SU-DHL-6 (cell line): ENCODE results near the gene RTEL1.

Source experiments
- H2AFZ ChIP-seq: fragments of 200-600 bp; sonication (generic); 2 replicates; pipeline ENCODE4 v1.6.1; 2014; ENCODE audit warnings: low read depth, mild to moderate bottlenecking, moderate library complexity, mixed read lengths, antibody characterized with exemption, low read length; ENCODE audit not compliant: severe bottlenecking
- H3F3A ChIP-seq: fragments of 200-600 bp; shearing (Covaris generic); 2 replicates; pipeline ENCODE4 v1.6.0; 2016; ENCODE audit warnings: antibody characterized with exemption, mild to moderate bottlenecking; ENCODE audit not compliant: insufficient read depth
- H3K27ac ChIP-seq: fragments of 200-600 bp; sonication (generic); 2 replicates; pipeline ENCODE4 v1.5.1; 2016; ENCODE audit warnings: low read depth, mild to moderate bottlenecking, low read length, moderate library complexity, mixed read lengths
- H3K27me3 ChIP-seq: fragments of 200-600 bp; sonication (generic), shearing (Covaris generic); 2 replicates; pipeline ENCODE4 v1.6.0; 2014; ENCODE audit warnings: mild to moderate bottlenecking, low read length
- H3K36me3 ChIP-seq: fragments of 200-600 bp; sonication (generic); 2 replicates; pipeline ENCODE4 v1.6.1; 2014; ENCODE audit warnings: mild to moderate bottlenecking, low read length, mixed read lengths
- H3K4me2 ChIP-seq: fragments of 300-600, 200-600 bp; shearing (Covaris generic), sonication (generic); 2 replicates; pipeline ENCODE4 v1.6.0; 2014; ENCODE audit warnings: low read length, low read depth, mild to moderate bottlenecking; ENCODE audit not compliant: poor library complexity, severe bottlenecking
- H3K4me3 ChIP-seq: fragments of 200-600 bp; sonication (generic); 2 replicates; pipeline ENCODE4 v1.5.1; 2014; ENCODE audit warnings: antibody characterized with exemption, low read length, mild to moderate bottlenecking, mixed read lengths; ENCODE audit not compliant: insufficient read depth, poor library complexity, severe bottlenecking
- H3K79me2 ChIP-seq: fragments of 200-600 bp; sonication (generic); 2 replicates; pipeline ENCODE4 v1.6.1; 2014; ENCODE audit warnings: mild to moderate bottlenecking, low read length, moderate library complexity; ENCODE audit not compliant: insufficient read depth
- H3K9ac ChIP-seq: fragments of 200-600 bp; sonication (generic); 2 replicates; pipeline ENCODE4 v1.7.0; 2014; ENCODE audit warnings: mild to moderate bottlenecking, low read length
- H3K9me2 ChIP-seq: fragments of 200-600 bp; sonication (generic); replicated peaks from 2 replicates; pipeline ENCODE4 v1.6.1; 2014; ENCODE audit warnings: low read length; ENCODE audit not compliant: insufficient read depth
- H3K9me3 ChIP-seq: fragments of 200-600 bp; sonication (generic); 2 replicates; pipeline ENCODE4 v1.6.1; 2014; ENCODE audit warnings: low read length, mixed read lengths; ENCODE audit not compliant: insufficient read depth
- H4K20me1 ChIP-seq: fragments of 200-600 bp; sonication (generic); 2 replicates; pipeline ENCODE4 v1.6.1; 2014; ENCODE audit warnings: low read depth, mild to moderate bottlenecking, antibody characterized with exemption, low read length, moderate library complexity, mixed read lengths
- EZH2phosphoT487 ChIP-seq: fragments of 200-600 bp; sonication (generic), shearing (Covaris generic); conservative IDR thresholded peaks from 2 replicates; pipeline ENCODE4 v1.6.1; 2018; ENCODE audit warnings: mild to moderate bottlenecking, antibody characterized with exemption, low read length, moderate library complexity, mixed read lengths
- TF ChIP-seq, protein P1 (sequence below): fragments of 200-600 bp; sonication (generic); IDR thresholded peaks from one replicate; pipeline ENCODE4 v1.5.1; 2017; ENCODE audit warnings: antibody characterized with exemption, mild to moderate bottlenecking, low read length, moderate library complexity; ENCODE audit not compliant: insufficient read depth, poor library complexity, severe bottlenecking

The RTEL1 gene

GRCh38 chr20:63744574-63745423, 86.7 kb downstream of the RTEL1 start:
- peaks cover 14% of the 10 kb centered on the region; the same call in 1 of the 2 replicates for H3F3A ChIP-seq
- H3K9ac ChIP-seq: no peak overlapping the region
- no peaks in the 10 kb centered on the region for H3K79me2 ChIP-seq
- no peak overlapping the region for H3K27ac ChIP-seq
- H4K20me1 ChIP-seq: no peaks in the 10 kb centered on the region
- H2AFZ ChIP-seq: no peak overlapping the region
- H3K9me2 ChIP-seq: no peaks in the 10 kb centered on the region
- TF ChIP-seq, protein P1, sequence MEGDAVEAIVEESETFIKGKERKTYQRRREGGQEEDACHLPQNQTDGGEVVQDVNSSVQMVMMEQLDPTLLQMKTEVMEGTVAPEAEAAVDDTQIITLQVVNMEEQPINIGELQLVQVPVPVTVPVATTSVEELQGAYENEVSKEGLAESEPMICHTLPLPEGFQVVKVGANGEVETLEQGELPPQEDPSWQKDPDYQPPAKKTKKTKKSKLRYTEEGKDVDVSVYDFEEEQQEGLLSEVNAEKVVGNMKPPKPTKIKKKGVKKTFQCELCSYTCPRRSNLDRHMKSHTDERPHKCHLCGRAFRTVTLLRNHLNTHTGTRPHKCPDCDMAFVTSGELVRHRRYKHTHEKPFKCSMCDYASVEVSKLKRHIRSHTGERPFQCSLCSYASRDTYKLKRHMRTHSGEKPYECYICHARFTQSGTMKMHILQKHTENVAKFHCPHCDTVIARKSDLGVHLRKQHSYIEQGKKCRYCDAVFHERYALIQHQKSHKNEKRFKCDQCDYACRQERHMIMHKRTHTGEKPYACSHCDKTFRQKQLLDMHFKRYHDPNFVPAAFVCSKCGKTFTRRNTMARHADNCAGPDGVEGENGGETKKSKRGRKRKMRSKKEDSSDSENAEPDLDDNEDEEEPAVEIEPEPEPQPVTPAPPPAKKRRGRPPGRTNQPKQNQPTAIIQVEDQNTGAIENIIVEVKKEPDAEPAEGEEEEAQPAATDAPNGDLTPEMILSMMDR: no peak
- TF ChIP-seq EZH2phosphoT487: no peak
- no peaks in the 10 kb centered on the region for H3K27me3 ChIP-seq
- no peak overlapping the region for H3K4me2 ChIP-seq
- no peaks in the 10 kb centered on the region for H3K36me3 ChIP-seq
- no peak overlapping the region for H3K4me3 ChIP-seq
- no peaks in the 10 kb centered on the region for H3K9me3 ChIP-seq

DNA sequence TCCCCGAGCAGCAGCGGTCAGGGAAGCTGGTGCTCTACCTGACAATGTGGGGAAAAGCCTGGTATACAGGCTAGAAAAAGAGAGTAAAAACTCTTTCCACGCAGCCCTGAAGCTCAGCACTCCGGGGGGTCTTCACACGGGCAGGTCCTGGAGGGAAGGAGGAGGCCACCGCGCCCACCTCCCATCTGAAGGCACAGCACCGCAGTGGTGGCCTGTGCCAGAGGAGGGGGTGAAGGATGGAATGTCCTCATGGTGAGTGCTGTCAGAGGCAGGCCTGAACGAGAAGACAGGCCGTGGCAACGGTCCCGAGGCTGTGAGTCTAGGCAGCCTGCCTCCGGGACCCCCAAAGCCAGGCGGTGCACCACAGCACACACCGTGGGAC, 87.3 kb downstream of the RTEL1 start:
- Histone ChIP-seq H3K9me2 (no peaks in the 10 kb centered on the region), H3K4me3 (no peak overlapping the region), H3K9ac (no peak overlapping the region), H3K79me2 (no peaks in the 10 kb centered on the region), H3K4me2 (no peak overlapping the region), H3F3A (peaks cover 14% of the 10 kb centered on the region; the same call in 1 of the 2 replicates), H3K27ac (no peak overlapping the region), H3K9me3 (no peaks in the 10 kb centered on the region), H4K20me1 (no peaks in the 10 kb centered on the region), H2AFZ (no peak overlapping the region), H3K36me3 (no peaks in the 10 kb centered on the region), H3K27me3 (no peaks in the 10 kb centered on the region)
- TF ChIP-seq, protein P1: no peak
- no peak for TF ChIP-seq EZH2phosphoT487
